NB4 (cell line): Measurements from ENCODE around the gene ROBO3.

Experiments used
- POLR2A ChIP-seq: IDR thresholded peaks from 2 replicates; pipeline ENCODE4 v1.6.1; 2011; ENCODE audit warnings: mild to moderate bottlenecking; ENCODE audit not compliant: insufficient read length; ENCODE audit errors: extremely low read depth
- TF ChIP-seq, protein P1 (sequence below): IDR thresholded peaks from one replicate; pipeline ENCODE4 v1.5.1; 2012; ENCODE audit warnings: low read depth, low read length

DNA sequence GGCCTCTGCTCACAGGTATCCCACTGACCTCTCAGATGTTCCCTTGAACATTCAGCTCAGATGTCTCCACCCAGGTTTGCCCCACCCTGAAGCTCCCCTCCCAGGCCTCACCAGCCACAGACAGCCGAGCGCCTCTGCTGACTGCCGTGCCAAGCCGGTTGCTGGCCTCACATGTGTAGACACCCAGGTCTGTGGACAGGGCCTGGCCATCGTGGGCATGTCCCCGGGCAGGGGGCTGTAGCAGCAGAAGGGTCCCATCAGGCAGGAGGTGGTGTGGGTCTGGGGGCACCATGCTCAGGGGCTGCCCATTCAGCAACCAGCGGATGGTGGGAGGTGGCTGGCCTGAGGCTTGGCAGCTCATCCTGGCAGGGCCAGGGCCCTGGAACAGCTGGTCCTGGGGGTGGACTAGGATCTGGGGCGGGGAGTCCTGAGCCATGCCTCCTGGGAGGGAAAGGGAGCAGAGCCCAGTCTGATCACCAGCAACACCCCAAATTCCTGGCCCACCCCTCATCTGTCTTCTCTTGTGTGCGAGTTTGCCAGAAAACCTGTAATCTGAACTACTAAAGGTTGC is 31.7 kb downstream of the ROBO3 start:
- TF ChIP-seq, protein P1, sequence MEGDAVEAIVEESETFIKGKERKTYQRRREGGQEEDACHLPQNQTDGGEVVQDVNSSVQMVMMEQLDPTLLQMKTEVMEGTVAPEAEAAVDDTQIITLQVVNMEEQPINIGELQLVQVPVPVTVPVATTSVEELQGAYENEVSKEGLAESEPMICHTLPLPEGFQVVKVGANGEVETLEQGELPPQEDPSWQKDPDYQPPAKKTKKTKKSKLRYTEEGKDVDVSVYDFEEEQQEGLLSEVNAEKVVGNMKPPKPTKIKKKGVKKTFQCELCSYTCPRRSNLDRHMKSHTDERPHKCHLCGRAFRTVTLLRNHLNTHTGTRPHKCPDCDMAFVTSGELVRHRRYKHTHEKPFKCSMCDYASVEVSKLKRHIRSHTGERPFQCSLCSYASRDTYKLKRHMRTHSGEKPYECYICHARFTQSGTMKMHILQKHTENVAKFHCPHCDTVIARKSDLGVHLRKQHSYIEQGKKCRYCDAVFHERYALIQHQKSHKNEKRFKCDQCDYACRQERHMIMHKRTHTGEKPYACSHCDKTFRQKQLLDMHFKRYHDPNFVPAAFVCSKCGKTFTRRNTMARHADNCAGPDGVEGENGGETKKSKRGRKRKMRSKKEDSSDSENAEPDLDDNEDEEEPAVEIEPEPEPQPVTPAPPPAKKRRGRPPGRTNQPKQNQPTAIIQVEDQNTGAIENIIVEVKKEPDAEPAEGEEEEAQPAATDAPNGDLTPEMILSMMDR = no peak
- TF ChIP-seq POLR2A = no peak
